Measurements from ENCODE around the gene WDR18.

WDR18 gene

DNA sequence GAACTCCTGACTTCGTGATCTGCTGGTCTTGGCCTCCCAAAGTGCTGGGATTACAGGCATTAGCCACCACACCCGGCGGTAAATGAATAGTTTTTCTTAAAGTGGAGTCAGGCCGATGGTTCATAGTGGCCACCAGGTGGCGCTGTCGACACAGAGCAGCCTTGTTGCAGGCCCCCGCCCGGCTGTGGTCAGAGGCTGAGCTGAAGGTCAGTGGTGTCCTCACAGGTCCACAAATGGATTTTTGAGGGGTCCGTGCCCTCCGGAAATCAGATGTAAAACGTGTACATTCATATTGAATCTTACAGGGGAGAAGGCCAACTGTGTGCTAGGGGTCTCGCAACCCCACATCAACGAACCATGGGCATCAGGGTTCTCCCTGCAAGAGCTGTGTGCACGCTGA is 13.4 kb upstream of the WDR18 start:
- DNase-seq: peak; percentile 37

DNA sequence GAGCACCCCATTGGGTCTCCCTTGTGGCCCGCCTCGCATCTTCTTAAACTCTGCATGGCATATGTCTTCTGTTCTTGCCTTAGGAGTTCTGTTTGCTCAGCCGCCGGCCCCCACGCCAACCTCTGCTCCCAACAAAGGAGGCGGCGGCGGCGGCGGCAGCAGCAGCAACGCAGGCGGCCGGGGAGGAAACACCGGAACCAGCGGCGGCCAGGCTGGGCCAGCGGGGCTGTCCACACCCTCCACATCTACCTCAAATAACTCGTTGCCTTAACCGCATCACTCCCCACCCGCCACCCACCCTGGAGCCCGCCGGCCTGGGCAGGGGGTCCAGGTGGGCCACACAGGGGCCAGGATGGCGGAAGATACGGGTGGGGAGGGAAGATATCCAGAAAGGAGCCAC is 12.3 kb upstream of the WDR18 start:
- no peak for DNase-seq

DNA sequence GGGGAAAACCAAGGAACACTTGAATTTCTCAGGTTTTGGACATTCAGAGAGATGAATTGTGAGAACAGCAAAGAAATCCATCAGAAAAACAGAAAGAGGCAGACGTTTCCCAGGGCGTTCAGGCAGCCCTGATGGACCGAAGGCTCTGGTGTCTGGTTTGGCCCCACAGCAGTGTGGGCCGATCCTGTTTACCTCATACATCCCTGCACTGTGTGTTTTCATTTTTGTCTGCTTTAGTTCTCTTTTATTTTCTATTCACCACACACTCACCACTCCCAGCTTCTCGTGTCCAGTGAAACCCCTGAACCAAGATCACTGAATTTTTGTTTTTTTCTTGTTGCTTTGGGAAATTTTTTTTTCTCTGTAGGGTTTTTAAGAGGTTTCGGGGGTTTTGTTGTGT is 11.9 kb upstream of the WDR18 start:
- no peak for DNase-seq

DNA sequence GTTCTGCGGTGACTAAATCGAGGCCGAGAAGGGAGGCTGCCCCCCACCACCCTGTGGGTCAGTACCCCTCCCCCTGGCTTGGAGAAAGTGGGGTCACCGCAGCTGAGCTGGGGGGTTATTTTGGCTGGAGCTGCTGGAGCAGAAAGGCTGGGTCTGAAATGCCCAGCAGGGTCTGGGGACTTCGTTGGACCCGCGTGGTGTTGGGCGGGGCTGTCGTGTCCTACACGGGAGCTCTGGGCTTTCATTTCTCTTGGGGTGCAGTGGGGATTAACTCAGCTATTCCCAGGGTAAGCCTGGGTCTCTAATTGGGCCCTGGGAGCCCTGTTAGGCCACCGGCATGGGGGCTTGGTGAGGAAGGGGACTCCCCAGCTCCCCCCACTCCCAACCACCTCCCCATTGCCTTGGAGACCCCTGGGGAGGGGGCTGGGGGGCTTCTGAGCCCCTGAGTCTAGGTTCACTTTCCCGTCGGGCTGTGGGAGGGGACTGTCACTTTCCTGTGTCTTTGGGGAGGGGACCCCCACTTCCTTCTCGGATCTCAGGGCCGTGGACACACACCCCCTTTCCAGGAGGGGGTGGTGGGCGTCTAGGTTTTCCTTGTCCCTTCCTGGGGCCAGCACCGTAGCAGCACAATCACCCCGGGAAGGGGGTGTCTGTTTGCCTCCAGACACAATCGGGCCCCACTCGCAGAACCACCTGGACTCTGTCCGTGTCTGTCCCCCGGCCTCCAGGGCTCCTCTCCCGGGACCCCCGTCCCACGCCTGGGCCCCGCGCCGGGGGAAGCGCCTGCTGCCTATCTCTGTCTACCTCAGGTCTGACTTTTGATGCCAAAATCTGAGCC is 10.2 kb upstream of the WDR18 start:
- no peak for DNase-seq

DNA sequence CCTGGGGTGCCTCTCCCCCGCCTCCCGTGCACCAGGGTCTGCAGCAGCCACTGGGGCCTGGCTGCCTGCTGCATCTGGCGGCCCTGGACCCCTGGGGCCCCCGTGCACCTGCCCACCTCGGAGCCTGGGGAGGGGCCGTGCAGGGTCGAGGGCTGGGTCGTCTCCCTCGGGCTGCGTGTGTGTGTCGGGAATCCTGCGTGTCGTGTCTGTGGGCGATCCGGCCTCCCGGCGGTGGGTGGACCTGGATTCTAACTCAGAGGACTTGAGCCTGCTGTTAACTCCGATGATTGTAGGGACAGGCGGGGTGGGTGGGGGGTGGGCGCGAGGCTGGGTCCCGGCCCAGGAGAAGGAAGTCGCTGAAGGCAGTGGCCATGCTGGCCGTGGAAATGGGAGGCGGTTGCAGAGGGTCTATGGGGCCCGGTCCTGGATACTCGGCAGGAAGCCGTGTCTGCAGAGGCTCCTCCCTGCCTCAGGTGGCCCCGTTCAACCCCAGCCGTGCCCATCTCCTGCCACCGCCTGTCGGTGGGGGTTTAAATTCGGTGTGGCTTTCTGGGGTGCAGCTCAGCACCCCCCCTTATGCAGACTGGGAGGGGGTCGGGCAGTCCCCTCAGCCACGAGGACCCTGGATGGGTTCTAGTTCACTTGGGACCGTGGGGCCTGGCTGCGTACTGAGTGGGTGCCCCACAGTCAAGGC is 9.4 kb upstream of the WDR18 start:
- DNase-seq: no peak

DNA sequence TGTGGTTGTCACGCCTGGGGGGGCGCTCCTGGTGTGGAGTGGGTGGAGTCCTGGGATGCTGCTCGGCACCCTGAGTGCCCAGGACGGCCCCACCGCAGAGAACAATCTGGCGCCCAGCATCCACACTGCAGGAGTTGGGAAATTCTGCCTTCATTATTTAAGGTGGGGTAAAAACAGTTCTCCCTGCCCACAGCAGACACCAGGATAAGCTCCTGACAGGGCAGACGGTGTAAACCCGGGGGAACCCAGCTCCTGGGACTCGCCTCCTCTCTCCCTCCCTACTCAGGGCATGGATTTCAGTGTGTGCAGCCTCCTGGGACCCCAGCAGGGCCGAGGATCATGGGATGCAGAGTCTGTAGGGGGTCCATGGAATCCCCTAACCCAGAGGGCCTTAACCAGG is 7.7 kb upstream of the WDR18 start:
- DNase-seq: no peak

DNA sequence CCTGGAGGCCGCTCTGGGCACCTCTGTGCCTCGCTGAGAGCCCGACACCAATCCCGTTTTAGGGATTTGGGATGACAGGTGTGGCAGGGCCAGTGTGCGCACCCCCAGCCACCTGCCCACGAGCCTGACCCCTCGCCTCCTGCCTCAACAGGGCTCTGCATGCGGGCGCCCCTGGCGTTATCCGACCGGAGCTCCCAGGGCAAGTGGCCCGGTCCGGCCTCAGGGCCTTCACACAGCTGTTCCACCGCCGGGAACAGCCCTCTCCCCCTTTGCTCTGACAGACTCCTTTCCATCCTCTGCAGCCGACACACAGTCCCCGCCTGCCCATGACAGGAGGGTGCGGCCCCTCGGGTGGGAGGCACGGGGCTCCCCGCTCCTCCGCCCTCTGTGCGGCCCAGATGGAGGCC is 7.1 kb upstream of the WDR18 start:
- DNase-seq: no peak

DNA sequence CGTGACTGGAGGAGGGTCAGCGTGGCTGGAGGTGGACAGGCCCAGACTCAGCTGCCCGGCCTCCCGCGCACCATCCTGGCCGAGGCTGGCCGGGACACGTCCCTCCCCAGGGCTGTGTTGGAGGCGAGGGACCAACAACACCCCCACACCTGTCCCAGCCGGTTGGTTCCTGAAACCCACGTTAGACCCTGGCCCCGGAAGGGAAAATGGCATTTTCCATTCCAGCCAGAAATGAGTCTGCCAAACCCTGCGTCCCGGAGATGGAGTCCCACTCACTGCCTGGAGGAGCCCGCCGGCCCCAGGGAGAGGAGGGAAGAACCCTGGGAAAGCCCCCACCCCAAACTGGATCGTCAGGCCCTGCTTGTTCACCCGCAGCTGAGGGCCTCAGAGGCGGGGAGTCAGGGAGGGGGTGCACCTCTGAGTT is 4.8 kb upstream of the WDR18 start:
- no peak for DNase-seq

DNA sequence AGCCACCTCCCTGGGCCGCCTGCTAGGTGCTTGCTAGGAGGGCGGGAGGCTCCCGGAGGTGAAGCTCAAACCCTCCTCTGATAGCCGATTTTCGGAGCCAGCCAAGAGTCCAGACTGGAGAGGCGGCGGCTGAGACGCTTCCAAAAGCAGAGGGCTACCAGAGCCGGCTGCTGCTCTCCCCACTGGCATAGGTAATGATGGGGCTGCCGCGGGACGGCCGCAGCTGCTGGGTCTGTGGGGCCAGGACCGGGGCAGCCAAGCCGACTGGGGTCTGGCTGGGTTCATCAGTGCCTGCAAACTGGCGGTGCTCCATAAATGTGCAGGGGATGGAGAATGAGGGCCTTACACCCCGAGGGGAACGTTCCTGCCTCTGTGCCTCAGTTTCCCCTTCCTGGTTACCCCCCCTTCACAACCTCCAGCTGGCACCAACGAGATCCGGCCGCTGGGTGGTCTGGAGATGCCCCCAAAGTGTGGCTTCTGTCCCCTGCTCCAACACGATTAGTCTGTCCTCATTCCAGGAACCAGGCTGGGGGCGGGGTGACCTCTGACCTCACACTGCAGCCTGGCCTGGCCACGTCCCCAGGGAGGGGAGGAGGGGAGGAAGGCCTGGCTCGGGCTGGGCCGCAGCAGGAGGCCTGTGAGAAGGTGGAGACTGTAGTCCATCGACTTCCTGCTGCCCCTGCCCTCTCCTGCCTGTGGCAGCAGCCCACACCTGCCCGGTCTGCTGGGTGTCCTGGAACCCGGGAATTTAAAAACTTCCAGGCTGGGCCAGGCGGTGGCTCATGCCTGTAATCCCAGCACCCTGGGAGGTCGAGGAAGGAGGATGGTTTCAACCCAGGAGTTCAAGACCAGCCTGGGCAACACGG is 3.8 kb upstream of the WDR18 start:
- no peak for DNase-seq

DNA sequence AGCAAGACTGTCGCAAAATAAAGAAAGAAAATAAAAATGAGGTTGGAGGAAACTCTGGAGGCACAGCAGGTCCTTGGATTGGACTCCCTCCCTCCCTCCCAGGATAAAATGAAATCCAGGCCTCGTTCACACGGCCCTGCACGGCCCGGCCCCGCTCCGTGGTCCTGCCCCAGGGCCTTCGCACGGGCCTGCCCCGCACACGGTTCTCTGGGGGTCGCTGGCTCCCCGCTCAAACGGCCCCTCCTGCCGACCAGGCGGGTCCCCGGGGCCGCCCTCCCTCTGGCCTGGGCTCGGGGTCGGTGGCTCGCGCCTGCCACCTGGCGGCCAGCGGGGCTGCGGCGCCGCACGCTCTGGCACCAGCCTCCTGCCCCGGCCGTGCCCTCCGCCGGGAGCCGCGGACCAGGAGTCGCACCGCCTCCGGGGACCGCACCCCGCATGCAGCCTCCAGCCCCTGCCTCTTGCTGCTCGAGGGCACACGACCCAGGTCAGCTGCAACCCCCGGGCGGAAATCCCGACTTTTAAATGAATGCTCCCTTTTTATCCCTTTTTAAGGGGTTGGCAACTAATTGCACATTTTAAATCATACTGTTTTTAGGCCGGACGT is 1.5 kb upstream of the WDR18 start:
- peak; percentile 81 for DNase-seq

DNA sequence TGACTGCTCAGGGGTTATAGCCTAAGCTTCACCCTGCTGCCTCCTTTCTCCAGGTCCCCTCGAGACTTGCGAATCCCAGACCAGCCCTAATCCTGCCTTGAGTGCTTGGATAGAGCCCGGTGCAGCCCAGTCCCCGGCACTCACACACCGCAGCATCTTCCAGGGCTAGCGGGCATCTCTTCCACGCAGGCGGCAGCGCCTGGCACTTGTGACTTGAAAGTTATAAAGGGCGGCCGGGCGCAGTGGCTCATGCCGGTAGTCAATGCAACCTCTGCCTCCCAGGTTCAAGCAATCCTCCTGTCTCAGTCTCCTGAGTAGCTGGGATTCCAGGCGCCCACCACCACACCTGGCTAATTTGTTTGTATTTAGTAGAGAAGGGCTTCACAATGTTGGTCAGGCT is 1.9 kb downstream of the WDR18 start:
- no peak for DNase-seq

DNA sequence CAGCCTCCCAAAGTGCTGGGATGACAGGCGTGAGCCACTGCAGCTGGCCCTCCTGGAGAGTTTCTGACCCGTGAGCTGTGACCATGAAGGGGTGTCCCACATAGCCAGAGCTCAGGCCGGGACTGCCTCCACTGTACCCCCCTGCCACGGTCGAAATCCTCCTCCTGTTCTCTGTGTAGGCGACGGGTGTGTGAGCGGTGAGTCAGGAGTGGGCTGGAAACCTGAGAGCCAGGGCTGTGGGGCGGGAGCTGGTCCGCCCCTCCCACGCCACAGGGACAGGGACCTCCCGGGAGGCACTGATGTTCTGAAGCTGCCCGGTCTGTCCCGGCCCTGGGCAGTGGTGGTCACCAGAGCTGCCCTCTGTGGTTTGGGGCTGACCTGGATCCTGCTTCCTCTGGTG is 3.9 kb downstream of the WDR18 start:
- DNase-seq: no peak

DNA sequence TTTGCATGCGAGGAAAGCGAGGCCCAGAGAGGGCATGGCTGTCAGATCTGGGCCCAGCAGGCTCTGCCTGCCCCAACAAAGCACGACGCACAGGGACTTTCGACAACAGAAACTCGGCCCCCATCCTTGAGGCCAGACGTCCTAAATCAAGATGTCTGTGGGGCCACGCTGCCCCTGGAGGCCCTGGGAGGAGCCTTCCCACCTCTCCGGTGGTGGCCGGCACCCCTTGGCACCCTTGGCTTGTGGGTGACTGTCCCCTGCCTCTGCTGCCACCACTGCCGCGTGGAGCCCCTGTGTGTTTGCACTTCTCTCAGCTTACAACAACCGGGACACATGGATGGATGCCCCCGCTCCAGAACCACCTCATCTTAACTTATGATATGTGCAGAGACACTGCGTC is 4.4 kb downstream of the WDR18 start:
- no peak for DNase-seq

DNA sequence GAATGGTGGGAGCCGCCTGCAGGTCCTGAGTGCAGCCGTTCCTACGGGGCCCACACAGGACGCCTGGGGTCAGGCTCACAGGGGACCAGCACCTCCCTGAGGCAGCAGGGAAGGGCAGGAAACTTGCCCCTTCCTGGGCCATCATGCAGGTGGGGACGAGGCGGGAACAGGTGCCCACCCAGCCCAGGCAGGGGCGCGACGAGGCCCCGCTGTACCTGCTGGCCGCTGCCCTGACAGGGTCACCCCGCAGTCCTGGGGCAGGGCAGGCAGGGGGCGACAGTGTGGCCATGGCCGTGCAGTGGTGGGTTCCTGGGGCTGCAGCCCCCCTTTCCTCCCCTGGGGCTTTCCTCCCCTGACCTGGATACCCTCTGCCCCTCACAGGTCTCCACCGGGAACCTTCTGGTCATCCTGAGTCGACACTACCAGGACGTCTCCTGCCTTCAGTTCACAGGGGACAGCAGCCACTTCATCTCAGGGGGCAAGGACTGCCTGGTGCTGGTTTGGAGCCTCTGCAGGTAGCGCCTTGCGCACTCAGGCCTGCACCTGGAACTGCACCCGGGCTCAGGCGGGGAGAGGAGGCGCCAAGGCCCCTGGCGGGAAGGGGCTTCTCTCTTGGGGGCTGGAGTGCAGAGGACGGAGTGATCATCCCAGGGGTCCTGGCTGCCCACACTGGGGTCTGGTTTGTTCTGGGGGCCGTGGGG is 5.4 kb downstream of the WDR18 start:
- DNase-seq: no peak

DNA sequence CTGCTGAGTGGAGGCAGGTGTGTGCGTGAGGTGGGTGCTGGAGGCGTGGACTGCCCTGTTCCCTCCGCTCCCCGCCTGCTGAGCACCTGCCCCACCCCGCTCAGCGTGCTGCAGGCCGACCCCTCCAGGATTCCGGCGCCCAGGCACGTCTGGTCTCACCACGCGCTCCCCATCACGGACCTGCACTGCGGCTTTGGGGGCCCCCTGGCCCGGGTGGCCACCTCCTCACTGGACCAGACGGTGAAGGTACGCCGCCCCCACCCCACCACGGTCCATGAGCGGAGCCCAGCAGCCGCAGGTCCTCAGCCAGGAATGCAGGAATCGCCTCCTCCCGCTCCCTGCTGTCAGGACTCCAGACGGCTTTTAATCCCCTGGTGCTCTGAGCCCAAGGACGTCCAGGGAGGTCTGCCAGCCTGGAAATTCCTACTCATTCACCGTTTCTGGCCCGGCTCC is 6.0 kb downstream of the WDR18 start:
- DNase-seq: no peak

DNA sequence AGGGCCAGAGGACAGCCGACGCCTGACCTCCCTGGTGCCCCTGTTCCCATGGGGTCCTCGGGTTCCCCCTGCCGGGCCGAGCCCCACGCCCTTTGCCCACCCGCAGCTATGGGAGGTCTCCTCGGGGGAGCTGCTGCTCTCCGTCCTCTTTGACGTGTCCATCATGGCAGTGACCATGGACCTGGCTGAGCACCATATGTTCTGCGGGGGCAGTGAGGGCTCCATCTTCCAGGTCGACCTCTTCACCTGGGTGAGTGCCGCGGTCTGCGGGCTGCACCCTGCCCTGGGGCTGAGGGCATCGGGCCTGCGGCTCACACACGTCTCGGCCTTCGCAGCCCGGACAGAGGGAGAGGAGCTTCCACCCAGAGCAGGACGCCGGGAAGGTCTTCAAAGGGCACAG is 6.6 kb downstream of the WDR18 start:
- no peak for DNase-seq

DNA sequence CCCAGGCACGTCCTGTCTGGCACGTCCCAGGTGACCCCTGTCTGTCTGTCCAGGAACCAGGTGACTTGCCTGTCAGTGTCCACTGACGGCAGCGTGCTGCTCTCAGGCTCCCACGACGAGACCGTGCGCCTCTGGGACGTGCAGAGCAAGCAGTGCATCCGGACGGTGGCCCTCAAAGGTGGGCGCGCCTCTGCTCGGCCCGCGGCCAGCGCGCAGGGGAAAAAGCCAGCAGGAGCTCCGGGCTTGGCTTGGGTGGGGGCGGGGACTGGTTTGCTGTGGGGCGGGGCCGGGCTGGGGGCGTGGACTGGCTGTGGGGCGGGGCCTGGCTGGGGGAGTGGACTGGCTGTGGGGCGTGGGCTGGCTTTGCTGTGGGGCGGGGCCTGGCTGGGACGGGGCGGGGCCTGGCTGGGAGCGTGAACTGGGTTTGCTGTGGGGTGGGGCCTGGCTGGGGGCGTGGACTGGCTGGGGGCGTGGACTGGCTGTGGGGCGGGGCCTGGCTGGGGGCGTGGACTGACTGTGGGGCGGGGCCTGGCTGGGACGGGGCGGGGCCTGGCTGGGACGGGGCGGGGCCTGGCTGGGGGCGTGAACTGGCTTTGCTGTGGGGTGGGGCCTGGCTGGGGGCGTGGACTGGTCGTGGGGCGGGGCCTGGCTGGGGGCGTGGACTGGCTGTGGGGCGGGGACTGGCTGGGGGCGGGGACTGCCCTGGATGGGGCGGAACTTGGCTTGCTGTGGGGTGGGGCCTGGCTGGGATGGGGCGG is 7.2 kb downstream of the WDR18 start:
- DNase-seq: no peak

DNA sequence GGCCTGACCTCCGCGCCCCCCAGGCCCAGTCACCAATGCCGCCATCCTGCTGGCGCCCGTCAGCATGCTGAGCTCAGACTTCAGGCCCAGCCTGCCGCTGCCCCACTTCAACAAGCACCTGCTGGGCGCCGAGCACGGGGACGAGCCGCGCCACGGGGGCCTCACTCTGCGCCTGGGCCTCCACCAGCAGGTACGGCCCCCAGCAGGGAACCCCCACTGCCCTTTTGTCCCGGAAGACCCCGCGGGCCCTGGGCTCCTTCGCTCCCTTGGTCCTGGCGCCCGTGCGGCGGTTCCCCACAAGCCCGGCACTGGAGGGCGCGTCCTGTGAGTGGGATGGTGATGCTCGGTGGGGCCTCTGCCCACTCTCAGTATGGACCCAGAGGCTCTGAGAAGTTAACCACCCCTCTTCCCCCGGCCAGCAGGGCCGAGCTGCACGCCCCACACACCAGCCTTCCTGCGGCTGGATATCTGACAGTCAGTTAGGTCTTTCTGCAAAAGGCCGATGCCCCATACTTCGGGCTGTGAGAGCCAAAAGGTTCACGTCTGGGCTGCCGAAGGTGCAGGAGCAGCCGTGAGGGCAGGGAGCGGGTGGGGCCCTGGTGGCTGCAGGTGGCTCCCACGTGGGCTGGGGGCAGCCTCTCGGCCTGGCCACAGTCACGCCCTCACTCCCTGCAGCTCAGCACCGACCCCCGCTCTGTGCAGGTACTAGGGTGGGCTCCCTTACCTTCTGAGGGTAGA is 8.0 kb downstream of the WDR18 start:
- no peak for DNase-seq

DNA sequence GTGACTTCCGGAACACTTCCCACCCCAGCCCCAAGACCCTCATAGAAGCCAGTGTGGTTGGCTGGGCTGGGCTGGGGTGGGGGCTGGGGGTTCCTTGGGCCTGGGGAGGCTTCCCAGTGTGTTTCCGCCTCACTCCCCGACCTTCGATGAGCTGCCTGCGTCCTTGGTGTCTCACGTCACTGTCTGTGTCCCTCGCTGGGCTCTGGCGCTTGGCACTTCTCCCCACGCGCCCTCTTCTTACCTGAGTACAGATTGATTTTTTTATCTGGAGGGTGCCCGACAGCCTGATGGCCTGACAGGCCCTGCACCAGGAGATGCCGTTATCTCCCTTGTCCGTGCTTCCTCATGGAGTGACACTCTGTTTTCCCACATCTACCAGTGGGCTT is 8.5 kb downstream of the WDR18 start:
- no peak for DNase-seq

DNA sequence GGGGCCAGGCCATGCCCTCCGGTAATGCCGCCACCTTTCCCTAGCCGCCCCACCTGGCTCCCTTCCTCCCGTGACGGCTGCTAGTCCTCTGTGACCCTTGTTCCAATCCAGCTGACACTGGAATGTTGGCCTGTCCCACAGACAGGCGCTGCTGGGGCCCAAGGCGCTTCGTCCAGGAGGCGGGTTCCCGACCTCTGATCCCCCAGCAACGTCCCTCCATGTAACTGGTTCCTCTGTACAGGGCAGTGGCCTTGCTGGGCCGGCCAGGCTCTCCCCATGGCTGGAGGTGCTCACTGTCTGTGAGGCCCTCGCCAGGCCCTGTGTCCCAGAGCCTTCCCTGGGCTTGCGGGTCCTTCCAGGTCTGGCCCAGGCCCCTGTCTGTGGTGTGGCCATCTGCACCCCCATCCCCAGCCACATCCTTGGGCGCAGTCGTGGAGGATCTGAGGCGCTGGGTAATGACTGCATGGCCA is 9.3 kb downstream of the WDR18 start:
- no peak for DNase-seq
